Lower leg skin (tissue), 4 donors: Measurements from ENCODE around the gene KLF4. TPM values are rescaled to one million over a fixed set of nuclear protein-coding genes. Genes with fewer than 3 reads are reported as not detected.

Experiments
- DNase-seq, 2 donors: peaks; one replicate each; pipeline ENCODE4 v3.0.0-alpha.2; 2019; ENCODE audit warnings: low spot score in 2 of 2
- H3K4me3 ChIP-seq: fragments of 200-600 bp; sonication (generic); 2 replicates; pipeline ENCODE4 v1.5.1; 2017; ENCODE audit warnings: mild to moderate bottlenecking, low read depth; ENCODE audit not compliant: poor library complexity, severe bottlenecking
- CTCF ChIP-seq, 3 donors: fragments of 450-650 bp; IDR thresholded peaks; one replicate each; pipeline ENCODE4 v1.5.1; 2016; ENCODE audit warnings: antibody characterized with exemption in 3 of 3, mild to moderate bottlenecking in 3 of 3, moderate library complexity in 2 of 3
- POLR2A ChIP-seq, 2 donors: fragments of 450-650 bp; IDR thresholded peaks; one replicate each; pipeline ENCODE4 v1.6.1; 2016 to 2017; ENCODE audit warnings: antibody characterized with exemption in 2 of 2, mild to moderate bottlenecking in 1 of 2, moderate library complexity in 1 of 2
- WGBS, 2 donors: methylation state at CpG; one replicate each; pipeline ENCODE4 v1.1.5; 2018; 5-methylcytosine and 5-hydroxymethylcytosine counted together
- intact Hi-C: fragments of 100-400 bp; cut with DNase I; formaldehyde crosslinking; loops from one replicate; pipeline ENCODE4 v1.15.0; 2023; ENCODE audit warnings: low total_unique reads
- total RNA-seq, 4 donors: library from RNA; depleted of rRNA; stranded (reverse); fragments of >200 nt; gene quantifications; one replicate each; pipeline ENCODE4 v1.1.0, GENCODE V29; 2016

Gene KLF4
- total RNA-seq, 4 donors from 2014 or later: 562 to 846 (median 608) TPM

GRCh38 chr9:107478805-107479204 is 10.8 kb downstream of the KLF4 start:
- 80 to 90% methylated on average over 4 of the region's 4 CpGs for WGBS, 2 donors
- TF ChIP-seq CTCF (IDR thresholded peaks at IDR 0.05): no peak
- no peak for TF ChIP-seq POLR2A (IDR thresholded peaks at IDR 0.05)
- intact Hi-C loops: no loop called here
- peak in 1 of 2 donors; percentile 21 for DNase-seq
- no peak overlapping the region for H3K4me3 ChIP-seq

- WGBS, 2 donors: 90 to 94% methylated on average over 6 of the region's 6 CpGs
- peak in 1 of 2 donors; percentile 37 for DNase-seq
- TF ChIP-seq POLR2A (IDR thresholded peaks at IDR 0.05): no peak
- no peak for TF ChIP-seq CTCF (IDR thresholded peaks at IDR 0.05)
- H3K4me3 ChIP-seq: no peak overlapping the region
- intact Hi-C loops: no loop called here
Observed at GRCh38 chr9:107474124-107474523, 15.4 kb downstream of the KLF4 start.

- no peak for DNase-seq
- no peak overlapping the region for H3K4me3 ChIP-seq
- intact Hi-C loops: no loop called here
- WGBS, 2 donors: 70 to 71% methylated on average over 9 of the region's 9 CpGs
- no peak for TF ChIP-seq POLR2A (IDR thresholded peaks at IDR 0.05)
- TF ChIP-seq CTCF (IDR thresholded peaks at IDR 0.05): no peak
Observed at GRCh38 chr9:107472581-107473340, 16.8 kb downstream of the KLF4 start.

- no peak for TF ChIP-seq CTCF (IDR thresholded peaks at IDR 0.05)
- no peak for TF ChIP-seq POLR2A (IDR thresholded peaks at IDR 0.05)
- WGBS, 2 donors: 83 to 87% methylated on average over 6 of the region's 6 CpGs
- no peak overlapping the region for H3K4me3 ChIP-seq
- no peak for DNase-seq
- intact Hi-C loops: no loop called here
Observed at GRCh38 chr9:107471552-107471951, 18.0 kb downstream of the KLF4 start.

GRCh38 chr9:107467416-107467815 is 22.2 kb downstream of the KLF4 start:
- no peak for DNase-seq
- 95 to 96% methylated on average over 1 of the region's 1 CpG for WGBS, 2 donors
- intact Hi-C loops: no loop called here
- TF ChIP-seq POLR2A (IDR thresholded peaks at IDR 0.05) (no peak), CTCF (IDR thresholded peaks at IDR 0.05) (no peak)
- no peak overlapping the region for H3K4me3 ChIP-seq

GRCh38 chr9:107466826-107467225 is 22.7 kb downstream of the KLF4 start:
- H3K4me3 ChIP-seq: no peak overlapping the region
- no peak for DNase-seq
- TF ChIP-seq POLR2A (IDR thresholded peaks at IDR 0.05) (no peak), CTCF (IDR thresholded peaks at IDR 0.05) (no peak)
- intact Hi-C loops: no loop called here
- WGBS, 2 donors: 81 to 87% methylated on average over 2 of the region's 2 CpGs
